MM.1S (cell line): Measurements from ENCODE around the gene GLS.

Experiments used
- DNase-seq: peaks from one replicate; pipeline ENCODE4 v3.0.0-alpha.2; 2015
- H2AFZ ChIP-seq: fragments of 300-600 bp; sonication (generic); 2 replicates; pipeline ENCODE4 v1.6.0; 2016; ENCODE audit warnings: antibody characterized with exemption, low read length
- H3F3A ChIP-seq: fragments of 300-600 bp; sonication (generic); 2 replicates; pipeline ENCODE4 v1.6.1; 2016; ENCODE audit warnings: mild to moderate bottlenecking, antibody characterized with exemption, low read length, moderate library complexity, mixed read lengths; ENCODE audit not compliant: insufficient read depth
- H3K27ac ChIP-seq: fragments of 300-600 bp; sonication (generic); 2 replicates; pipeline ENCODE4 v1.5.1; 2016; ENCODE audit warnings: mild to moderate bottlenecking, low read length
- H3K27me3 ChIP-seq: fragments of 300-600 bp; sonication (generic); replicated peaks from 2 replicates; pipeline ENCODE4 v1.6.0; 2016; ENCODE audit warnings: low read length; ENCODE audit not compliant: insufficient read depth
- H3K36me3 ChIP-seq: fragments of 300-600 bp; sonication (generic); replicated peaks from 2 replicates; pipeline ENCODE4 v1.6.1; 2016; ENCODE audit warnings: mild to moderate bottlenecking, low read length, mixed read lengths; ENCODE audit not compliant: insufficient read depth
- H3K4me1 ChIP-seq: fragments of 300-600 bp; sonication (generic); 2 replicates; pipeline ENCODE4 v1.6.1; 2016; ENCODE audit warnings: low read length, mixed read lengths
- H3K4me2 ChIP-seq: fragments of 300-600 bp; sonication (generic); 2 replicates; pipeline ENCODE4 v1.6.0; 2016; ENCODE audit warnings: low read depth, low read length
- H3K4me3 ChIP-seq: fragments of 300-600 bp; sonication (generic); 2 replicates; pipeline ENCODE4 v1.5.1; 2016; ENCODE audit warnings: low read length, mixed read lengths
- H3K79me2 ChIP-seq: fragments of 300-600 bp; sonication (generic); 2 replicates; pipeline ENCODE4 v1.6.1; 2016; ENCODE audit warnings: mixed run types, low read length, mixed read lengths
- H3K9ac ChIP-seq: fragments of 300-600 bp; sonication (generic); 2 replicates; pipeline ENCODE4 v1.6.1; 2016; ENCODE audit warnings: low read length, mixed read lengths
- H3K9me2 ChIP-seq: fragments of 300-600 bp; sonication (generic); replicated peaks from 2 replicates; pipeline ENCODE4 v1.6.1; 2016; ENCODE audit warnings: mild to moderate bottlenecking, low read length, mixed read lengths; ENCODE audit not compliant: insufficient read depth
- H3K9me3 ChIP-seq: fragments of 300-600 bp; sonication (generic); replicated peaks from 2 replicates; pipeline ENCODE4 v1.6.1; 2016; ENCODE audit warnings: mild to moderate bottlenecking, low read length, mixed read lengths; ENCODE audit not compliant: insufficient read depth
- H4K20me1 ChIP-seq: fragments of 300-600 bp; sonication (generic); 2 replicates; pipeline ENCODE4 v1.6.1; 2016; ENCODE audit warnings: mild to moderate bottlenecking, low read length, moderate library complexity, mixed read lengths; ENCODE audit not compliant: insufficient read depth
- CTCF ChIP-seq: fragments of 300-600 bp; sonication (generic); IDR thresholded peaks from 2 replicates; pipeline ENCODE4 v1.5.1; 2016; ENCODE audit warnings: antibody characterized with exemption, low read length, mixed read lengths
- EZH2 ChIP-seq: fragments of 300-600 bp; sonication (generic); optimal IDR thresholded peaks from 2 replicates; pipeline ENCODE3; 2017; ENCODE audit warnings: low read depth, mild to moderate bottlenecking, antibody characterized with exemption, low read length, mixed read lengths
- EZH2phosphoT487 ChIP-seq: fragments of 300-600 bp; sonication (generic); IDR thresholded peaks from 2 replicates; pipeline ENCODE4 v1.6.1; 2018; ENCODE audit warnings: antibody characterized with exemption, low read length

Gene GLS

GRCh38 chr2:190947711-190948251 lies 67.2 kb downstream of the GLS start:
- DNase-seq, result peak; percentile 23
- peaks cover 11% of the 10 kb centered on the region for H3K4me1 ChIP-seq
- H4K20me1 ChIP-seq, result no peaks in the 10 kb centered on the region

GRCh38 chr2:190948671-190949070 lies 68.0 kb downstream of the GLS start:
- no peak for TF ChIP-seq EZH2phosphoT487
- TF ChIP-seq CTCF, result no peak
- TF ChIP-seq EZH2, result no peak
- Histone ChIP-seq H3K36me3 (no peaks in the 10 kb centered on the region), H3K27ac (no peak overlapping the region), H3K9me3 (no peaks in the 10 kb centered on the region), H3F3A (no peaks in the 10 kb centered on the region), H3K79me2 (no peaks in the 10 kb centered on the region), H3K27me3 (no peaks in the 10 kb centered on the region), H3K9me2 (no peaks in the 10 kb centered on the region), H2AFZ (no peak overlapping the region), H4K20me1 (no peaks in the 10 kb centered on the region), H3K4me3 (no peak overlapping the region), H3K9ac (no peak overlapping the region), H3K4me2 (no peak overlapping the region), H3K4me1 (peaks cover 11% of the 10 kb centered on the region)
- no peak for DNase-seq

More at GRCh38 chr2:190947711-190948251, 67.2 kb downstream of the GLS start:
- H3K27ac ChIP-seq, result no peak overlapping the region
- no peak overlapping the region for H3K4me3 ChIP-seq
- H3K27me3 ChIP-seq, result no peaks in the 10 kb centered on the region
- H2AFZ ChIP-seq, result no peak overlapping the region
- no peaks in the 10 kb centered on the region for H3K9me2 ChIP-seq
- no peaks in the 10 kb centered on the region for H3K9me3 ChIP-seq
- no peak overlapping the region for H3K9ac ChIP-seq
- no peaks in the 10 kb centered on the region for H3F3A ChIP-seq
- H3K79me2 ChIP-seq, result no peaks in the 10 kb centered on the region
- H3K36me3 ChIP-seq, result no peaks in the 10 kb centered on the region
- no peak overlapping the region for H3K4me2 ChIP-seq
- no peak for TF ChIP-seq EZH2
- no peak for TF ChIP-seq CTCF
- no peak for TF ChIP-seq EZH2phosphoT487

- H3K4me2 ChIP-seq, result no peak overlapping the region
- H3K27me3 ChIP-seq, result no peaks in the 10 kb centered on the region
- no peak for DNase-seq
- no peak overlapping the region for H3K27ac ChIP-seq
- no peaks in the 10 kb centered on the region for H3K36me3 ChIP-seq
- peaks cover 11% of the 10 kb centered on the region for H3K4me1 ChIP-seq
- H3K4me3 ChIP-seq, result no peak overlapping the region
- no peaks in the 10 kb centered on the region for H3K79me2 ChIP-seq
- H3K9me2 ChIP-seq, result no peaks in the 10 kb centered on the region
- H2AFZ ChIP-seq, result no peak overlapping the region
- H3K9ac ChIP-seq, result no peak overlapping the region
- no peaks in the 10 kb centered on the region for H4K20me1 ChIP-seq
- no peaks in the 10 kb centered on the region for H3K9me3 ChIP-seq
- 0 out of 2 replicates have a peak, but pooled peaks cover 3% of the 10 kb centered on the region for H3F3A ChIP-seq
- TF ChIP-seq CTCF (no peak), EZH2 (no peak), EZH2phosphoT487 (no peak)
Measured at GRCh38 chr2:190950566-190950991, 70.0 kb downstream of the GLS start.
